Activated CD4-positive, alpha-beta T cell treated with anti-CD3 and anti-CD28 coated beads, Interleukin-10, Interleukin-2, amounts not matched to agents 100 ng/mL and 50 ng/mL, durations not matched to agents 16 hours and 8 hours (primary cell): ENCODE measurements around the gene NOL3.

Experiments used
- DNase-seq: peaks from one replicate; pipeline ENCODE4 v3.0.0-alpha.2; 2020

NOL3 gene

GRCh38 chr16:67207249-67208091 is 37.1 kb downstream of the NOL3 start:
- no peak for DNase-seq

- DNase-seq: no peak
Observed at GRCh38 chr16:67208154-67208896, 38.0 kb downstream of the NOL3 start.

GRCh38 chr16:67209565-67209964 is 39.2 kb downstream of the NOL3 start:
- DNase-seq: no peak

- no peak for DNase-seq
Observed at GRCh38 chr16:67210069-67210937, 40.0 kb downstream of the NOL3 start.

GRCh38 chr16:67211674-67212073 is 41.3 kb downstream of the NOL3 start:
- DNase-seq: no peak

- no peak for DNase-seq
Observed at GRCh38 chr16:67212766-67213165, 42.4 kb downstream of the NOL3 start.

GRCh38 chr16:67213197-67214019 is 43.1 kb downstream of the NOL3 start:
- no peak for DNase-seq

GRCh38 chr16:67215706-67216105 is 45.4 kb downstream of the NOL3 start:
- DNase-seq: no peak

GRCh38 chr16:67216612-67217490 is 46.5 kb downstream of the NOL3 start:
- DNase-seq: no peak

- DNase-seq: no peak
Observed at GRCh38 chr16:67223992-67224391, 53.7 kb downstream of the NOL3 start.
